ENCODE results near the gene ANKRD27.

- TF ChIP-seq, protein P1, sequence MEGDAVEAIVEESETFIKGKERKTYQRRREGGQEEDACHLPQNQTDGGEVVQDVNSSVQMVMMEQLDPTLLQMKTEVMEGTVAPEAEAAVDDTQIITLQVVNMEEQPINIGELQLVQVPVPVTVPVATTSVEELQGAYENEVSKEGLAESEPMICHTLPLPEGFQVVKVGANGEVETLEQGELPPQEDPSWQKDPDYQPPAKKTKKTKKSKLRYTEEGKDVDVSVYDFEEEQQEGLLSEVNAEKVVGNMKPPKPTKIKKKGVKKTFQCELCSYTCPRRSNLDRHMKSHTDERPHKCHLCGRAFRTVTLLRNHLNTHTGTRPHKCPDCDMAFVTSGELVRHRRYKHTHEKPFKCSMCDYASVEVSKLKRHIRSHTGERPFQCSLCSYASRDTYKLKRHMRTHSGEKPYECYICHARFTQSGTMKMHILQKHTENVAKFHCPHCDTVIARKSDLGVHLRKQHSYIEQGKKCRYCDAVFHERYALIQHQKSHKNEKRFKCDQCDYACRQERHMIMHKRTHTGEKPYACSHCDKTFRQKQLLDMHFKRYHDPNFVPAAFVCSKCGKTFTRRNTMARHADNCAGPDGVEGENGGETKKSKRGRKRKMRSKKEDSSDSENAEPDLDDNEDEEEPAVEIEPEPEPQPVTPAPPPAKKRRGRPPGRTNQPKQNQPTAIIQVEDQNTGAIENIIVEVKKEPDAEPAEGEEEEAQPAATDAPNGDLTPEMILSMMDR (IDR thresholded peaks at IDR 0.05), result no peak
- no peak for TF ChIP-seq EZH2 (IDR thresholded peaks at IDR 0.05; ENCODE audit: borderline replicate concordance, insufficient read depth, low read depth, low read length, poor library complexity, severe bottlenecking)
Measured at GRCh38 chr19:32709032-32709431, 34.1 kb upstream of the ANKRD27 start.
